OCI-LY3 (cell line): ENCODE measurements around the gene ZC3H12C.

ENCODE experiments used
- EZH2phosphoT487 ChIP-seq: fragments of 200-600 bp; shearing (Covaris generic); IDR thresholded peaks from 2 replicates; pipeline ENCODE4 v1.6.1; 2018; ENCODE audit warnings: antibody characterized with exemption, mixed run types, low read depth
- TF ChIP-seq, protein P1 (sequence below): fragments of 200-600, 300-600 bp; sonication (generic); IDR thresholded peaks from 2 replicates; pipeline ENCODE4 v1.5.1; 2014; ENCODE audit warnings: antibody characterized with exemption, low read length, low read depth

DNA sequence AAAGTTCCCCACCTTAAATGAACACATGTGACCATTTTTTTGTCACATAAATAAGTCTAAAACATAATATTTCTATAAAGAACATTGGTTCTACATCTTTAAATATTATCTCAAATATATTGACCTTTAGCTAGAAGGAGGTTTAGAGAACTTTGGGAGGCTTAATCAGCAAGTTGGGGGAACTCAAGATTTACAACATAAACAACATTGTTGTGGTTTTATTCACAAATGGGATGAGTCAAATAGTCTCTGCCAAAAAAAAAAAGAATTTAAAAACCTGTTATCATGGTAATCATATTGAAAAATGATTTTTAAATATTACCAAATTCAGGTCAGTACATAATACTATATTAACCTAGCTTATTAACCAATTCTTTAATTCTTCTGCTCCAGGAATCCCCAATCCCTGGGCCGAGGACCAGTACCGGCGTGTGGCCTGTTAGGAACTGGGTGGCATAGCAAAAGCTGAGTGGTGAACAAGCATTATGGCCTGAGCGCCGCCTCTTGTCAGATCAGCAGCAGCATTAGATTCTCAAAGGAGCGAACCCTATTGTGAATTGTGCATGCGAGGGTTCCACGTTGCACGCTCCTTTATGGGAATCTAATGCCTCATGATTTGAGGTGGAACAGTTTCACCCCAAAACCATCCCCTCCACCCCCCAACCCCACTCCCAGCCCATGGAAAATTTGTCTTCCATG lies 105.0 kb downstream of the ZC3H12C start:
- TF ChIP-seq, protein P1, sequence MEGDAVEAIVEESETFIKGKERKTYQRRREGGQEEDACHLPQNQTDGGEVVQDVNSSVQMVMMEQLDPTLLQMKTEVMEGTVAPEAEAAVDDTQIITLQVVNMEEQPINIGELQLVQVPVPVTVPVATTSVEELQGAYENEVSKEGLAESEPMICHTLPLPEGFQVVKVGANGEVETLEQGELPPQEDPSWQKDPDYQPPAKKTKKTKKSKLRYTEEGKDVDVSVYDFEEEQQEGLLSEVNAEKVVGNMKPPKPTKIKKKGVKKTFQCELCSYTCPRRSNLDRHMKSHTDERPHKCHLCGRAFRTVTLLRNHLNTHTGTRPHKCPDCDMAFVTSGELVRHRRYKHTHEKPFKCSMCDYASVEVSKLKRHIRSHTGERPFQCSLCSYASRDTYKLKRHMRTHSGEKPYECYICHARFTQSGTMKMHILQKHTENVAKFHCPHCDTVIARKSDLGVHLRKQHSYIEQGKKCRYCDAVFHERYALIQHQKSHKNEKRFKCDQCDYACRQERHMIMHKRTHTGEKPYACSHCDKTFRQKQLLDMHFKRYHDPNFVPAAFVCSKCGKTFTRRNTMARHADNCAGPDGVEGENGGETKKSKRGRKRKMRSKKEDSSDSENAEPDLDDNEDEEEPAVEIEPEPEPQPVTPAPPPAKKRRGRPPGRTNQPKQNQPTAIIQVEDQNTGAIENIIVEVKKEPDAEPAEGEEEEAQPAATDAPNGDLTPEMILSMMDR: no peak
- TF ChIP-seq EZH2phosphoT487: no peak
